Nephron (organoid): Measurements from ENCODE around the gene ETNK1.
"Not testable (repeated sequence)": the region's sequence is repeated elsewhere in the genome, so short reads cannot be mapped to it uniquely, and the experiment has no call there.

Source experiments
- H3K27ac Mint-ChIP-seq, 3 experiments: 2 replicates each; pipeline ENCODE4 v1.8.0; 2020; ENCODE audit warnings: mixed read lengths in 3 of 3, mild to moderate bottlenecking in 2 of 3, moderate library complexity in 1 of 3
- H3K27me3 Mint-ChIP-seq: 2 replicates; pipeline ENCODE4 v1.8.0; 2021; ENCODE audit warnings: low read depth, mild to moderate bottlenecking, moderate library complexity, mixed read lengths
- H3K36me3 Mint-ChIP-seq: 2 replicates; pipeline ENCODE4 v1.8.0; 2020; ENCODE audit warnings: low read depth, mixed read lengths
- H3K4me1 Mint-ChIP-seq: 2 replicates; pipeline ENCODE4 v1.8.0; 2020; ENCODE audit warnings: mixed read lengths
- H3K4me3 Mint-ChIP-seq, 3 experiments: 2 replicates each; pipeline ENCODE4 v1.8.0; 2020; ENCODE audit warnings: mild to moderate bottlenecking in 3 of 3, mixed read lengths in 3 of 3, moderate library complexity in 2 of 3
- H3K9me3 Mint-ChIP-seq: 2 replicates; pipeline ENCODE4 v1.8.0; 2020; ENCODE audit warnings: mixed read lengths
- TF ChIP-seq, protein P1 (sequence below), 3 experiments: fragments of 200-600 bp; sonication (generic); IDR thresholded peaks; one replicate each; pipeline ENCODE4 v1.5.0; 2021; ENCODE audit warnings: antibody characterized with exemption in 3 of 3; ENCODE audit not compliant: unreplicated experiment in 3 of 3

Gene ETNK1

GRCh38 chr12:22691319-22691718 is 66.3 kb downstream of the ETNK1 start:
- Mint-ChIP-seq H3K27me3 (no peaks in the 10 kb centered on the region), H3K4me1 (no peaks in the 10 kb centered on the region), H3K9me3 (peaks cover 17% of the 10 kb centered on the region), H3K36me3 (peaks cover 22% of the 10 kb centered on the region), H3K4me3 (no peak overlapping the region), H3K27ac (no peak overlapping the region)
- TF ChIP-seq, protein P1, sequence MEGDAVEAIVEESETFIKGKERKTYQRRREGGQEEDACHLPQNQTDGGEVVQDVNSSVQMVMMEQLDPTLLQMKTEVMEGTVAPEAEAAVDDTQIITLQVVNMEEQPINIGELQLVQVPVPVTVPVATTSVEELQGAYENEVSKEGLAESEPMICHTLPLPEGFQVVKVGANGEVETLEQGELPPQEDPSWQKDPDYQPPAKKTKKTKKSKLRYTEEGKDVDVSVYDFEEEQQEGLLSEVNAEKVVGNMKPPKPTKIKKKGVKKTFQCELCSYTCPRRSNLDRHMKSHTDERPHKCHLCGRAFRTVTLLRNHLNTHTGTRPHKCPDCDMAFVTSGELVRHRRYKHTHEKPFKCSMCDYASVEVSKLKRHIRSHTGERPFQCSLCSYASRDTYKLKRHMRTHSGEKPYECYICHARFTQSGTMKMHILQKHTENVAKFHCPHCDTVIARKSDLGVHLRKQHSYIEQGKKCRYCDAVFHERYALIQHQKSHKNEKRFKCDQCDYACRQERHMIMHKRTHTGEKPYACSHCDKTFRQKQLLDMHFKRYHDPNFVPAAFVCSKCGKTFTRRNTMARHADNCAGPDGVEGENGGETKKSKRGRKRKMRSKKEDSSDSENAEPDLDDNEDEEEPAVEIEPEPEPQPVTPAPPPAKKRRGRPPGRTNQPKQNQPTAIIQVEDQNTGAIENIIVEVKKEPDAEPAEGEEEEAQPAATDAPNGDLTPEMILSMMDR (IDR thresholded peaks at IDR 0.05; ENCODE audit: unreplicated experiment in 3 of 3): no peak

DNA sequence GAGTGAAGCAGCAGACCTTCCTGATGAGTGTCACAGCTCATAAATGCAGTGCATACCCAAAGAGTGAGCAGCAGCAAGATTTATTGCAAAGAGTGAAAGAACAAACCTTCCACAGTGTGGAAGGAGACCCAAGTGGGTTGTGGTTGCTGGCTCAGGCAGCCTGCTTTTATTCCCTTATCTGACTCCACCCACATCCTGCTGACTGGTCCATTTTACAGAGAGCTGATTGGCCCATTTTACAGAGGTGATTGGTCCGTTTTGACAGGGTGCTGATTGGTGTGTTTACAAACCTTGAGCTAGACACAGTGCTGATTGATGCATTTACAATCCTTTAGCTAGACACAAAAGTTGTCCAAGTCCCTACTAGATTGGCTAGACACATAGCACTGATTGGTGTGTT is 67.5 kb downstream of the ETNK1 start:
- not testable (repeated sequence) for H3K27me3 Mint-ChIP-seq, H3K27ac Mint-ChIP-seq, H3K4me3 Mint-ChIP-seq, H3K4me1 Mint-ChIP-seq
- H3K9me3 Mint-ChIP-seq: peaks cover 18% of the 10 kb centered on the region
- peaks cover 13% of the 10 kb centered on the region for H3K36me3 Mint-ChIP-seq

- TF ChIP-seq, protein P1 (IDR thresholded peaks at IDR 0.05; ENCODE audit: unreplicated experiment in 3 of 3): no peak
- Mint-ChIP-seq H3K27me3 (no peaks in the 10 kb centered on the region), H3K4me3 (no peak overlapping the region), H3K9me3 (peaks cover 18% of the 10 kb centered on the region), H3K27ac (no peak overlapping the region), H3K36me3 (peaks cover 11% of the 10 kb centered on the region), H3K4me1 (no peaks in the 10 kb centered on the region)
These were observed 68.1 kb downstream of the ETNK1 start for GRCh38 chr12:22692964-22693555.

DNA sequence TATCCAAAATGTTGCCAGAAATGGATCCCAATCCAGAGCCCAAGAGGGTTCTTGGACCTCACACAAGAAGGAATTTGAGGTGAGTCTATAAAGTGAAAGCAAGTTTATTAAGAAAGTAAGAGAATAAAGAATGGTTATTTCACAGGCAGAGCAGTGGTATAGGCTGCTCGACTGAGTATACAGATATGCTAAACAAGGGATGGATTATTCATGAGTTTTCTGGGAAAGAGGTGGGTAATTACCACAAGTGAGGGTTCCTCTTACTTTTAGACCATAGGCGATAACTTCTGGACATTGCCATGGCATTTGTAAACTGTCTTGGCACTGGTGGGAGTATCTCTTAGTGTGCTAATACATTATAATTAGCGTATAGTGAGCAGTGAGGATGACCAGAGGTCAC is 73.6 kb downstream of the ETNK1 start:
- Mint-ChIP-seq H3K4me3 (no peak overlapping the region), H3K4me1 (no peaks in the 10 kb centered on the region), H3K9me3 (peaks cover 17% of the 10 kb centered on the region), H3K27ac (no peak overlapping the region), H3K36me3 (peaks cover 2% of the 10 kb centered on the region), H3K27me3 (no peaks in the 10 kb centered on the region)
- TF ChIP-seq, protein P1 (IDR thresholded peaks at IDR 0.05; ENCODE audit: unreplicated experiment in 3 of 3): no peak

GRCh38 chr12:22699705-22700104 is 74.7 kb downstream of the ETNK1 start:
- H3K27ac Mint-ChIP-seq: peak overlapping the region in 1 of 3 experiments; percentile 26

GRCh38 chr12:22700106-22700505 is 75.1 kb downstream of the ETNK1 start:
- Mint-ChIP-seq H3K36me3 (no peaks in the 10 kb centered on the region), H3K27me3 (no peaks in the 10 kb centered on the region), H3K27ac (peak overlapping the region in 2 of 3 experiments; percentile 26 to 86), H3K4me3 (no peak overlapping the region), H3K9me3 (peaks cover 11% of the 10 kb centered on the region), H3K4me1 (no peaks in the 10 kb centered on the region)
- TF ChIP-seq, protein P1 (IDR thresholded peaks at IDR 0.05; ENCODE audit: unreplicated experiment in 3 of 3): no peak

More at GRCh38 chr12:22699705-22700104, 74.7 kb downstream of the ETNK1 start:
- H3K27me3 Mint-ChIP-seq, H3K4me3 Mint-ChIP-seq, H3K36me3 Mint-ChIP-seq, H3K4me1 Mint-ChIP-seq: not testable (repeated sequence)
- H3K9me3 Mint-ChIP-seq: peaks cover 14% of the 10 kb centered on the region

DNA sequence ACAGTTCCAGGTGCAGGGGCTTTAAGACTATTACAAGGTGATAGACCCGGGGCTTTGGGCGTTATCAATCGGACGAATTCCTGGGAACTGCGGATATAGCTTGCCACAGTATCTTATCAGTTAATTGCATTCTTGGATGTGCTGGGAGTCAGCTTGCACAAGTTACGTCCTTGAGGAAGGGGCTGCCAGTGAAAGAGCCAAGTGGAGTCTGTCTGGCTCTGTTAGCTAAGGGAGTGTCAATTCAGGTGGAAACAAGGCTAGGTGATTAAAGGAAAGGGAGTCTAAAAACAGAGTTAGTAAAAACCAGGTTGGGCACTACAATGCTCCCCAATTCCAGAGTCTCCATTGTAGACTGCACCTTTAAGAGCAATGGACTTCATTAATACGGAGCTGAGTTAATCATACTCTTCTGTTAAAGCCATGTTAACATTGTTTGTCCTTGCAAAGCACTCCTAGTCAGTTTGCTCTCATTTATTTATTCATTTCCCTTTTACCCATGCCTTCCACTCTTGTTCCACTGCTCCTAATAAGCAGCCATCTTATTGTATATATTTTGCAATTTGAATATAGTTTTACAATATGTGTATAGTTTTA is 76.3 kb downstream of the ETNK1 start:
- H3K4me1 Mint-ChIP-seq, H3K36me3 Mint-ChIP-seq, H3K9me3 Mint-ChIP-seq, H3K27me3 Mint-ChIP-seq: not testable (repeated sequence)
- peak overlapping the region in 2 of 3 experiments; percentile 22 to 54 for H3K4me3 Mint-ChIP-seq
- H3K27ac Mint-ChIP-seq: peak overlapping the region; percentile 86 to 95 (median 90)
